Neural cell (in vitro differentiated cells): Measurements from ENCODE around the gene HNRNPAB. TPM values are rescaled to one million over a fixed set of nuclear protein-coding genes. Genes with fewer than 3 reads are reported as not detected.
A peak's percentile ranks its signal among the peaks of the same experiment; 100 is the strongest.

ENCODE experiments used
- H2AFZ ChIP-seq: fragments of 200-600, 300-800 bp; sonication (generic), shearing (Covaris generic); 2 replicates; pipeline ENCODE4 v1.6.0; 2014; ENCODE audit warnings: low read depth, mild to moderate bottlenecking, antibody characterized with exemption, low read length, moderate library complexity
- H3F3A ChIP-seq: fragments of 200-600 bp; shearing (Covaris generic); 2 replicates; pipeline ENCODE4 v1.6.1; 2016; ENCODE audit warnings: mild to moderate bottlenecking, moderate library complexity, mixed read lengths, antibody characterized with exemption, low read length; ENCODE audit not compliant: insufficient read depth, poor library complexity, severe bottlenecking
- H3K27ac ChIP-seq: fragments of 200-600, 300-800 bp; sonication (generic), shearing (Covaris generic); 2 replicates; pipeline ENCODE4 v1.5.1; 2014; ENCODE audit warnings: mild to moderate bottlenecking, low read length, moderate library complexity
- H3K27me3 ChIP-seq: fragments of 300-800, 200-600 bp; sonication (generic), shearing (Covaris generic); 2 replicates; pipeline ENCODE4 v1.6.0; 2014; ENCODE audit warnings: mild to moderate bottlenecking, low read depth, low read length, moderate library complexity; ENCODE audit not compliant: insufficient read depth
- H3K36me3 ChIP-seq: fragments of 300-800, 200-600 bp; sonication (generic), shearing (Covaris generic); 2 replicates; pipeline ENCODE4 v1.5.1; 2014; ENCODE audit warnings: mild to moderate bottlenecking, antibody characterized with exemption, low read length, moderate library complexity; ENCODE audit not compliant: insufficient read depth
- H3K4me2 ChIP-seq: fragments of 300-800, 200-600 bp; sonication (generic), shearing (Covaris generic); 2 replicates; pipeline ENCODE4 v1.6.0; 2014; ENCODE audit warnings: mild to moderate bottlenecking, low read length
- H3K4me3 ChIP-seq: fragments of 300-800, 200-600 bp; sonication (generic), shearing (Covaris generic); 2 replicates; pipeline ENCODE4 v1.5.1; 2014; ENCODE audit warnings: mild to moderate bottlenecking, low read length, moderate library complexity
- H3K79me2 ChIP-seq: fragments of 200-600 bp; shearing (Covaris generic); replicated peaks from 2 replicates; pipeline ENCODE4 v1.6.0; 2014; ENCODE audit warnings: mild to moderate bottlenecking, low read length, moderate library complexity; ENCODE audit not compliant: insufficient read depth
- H3K9ac ChIP-seq: fragments of 300-800, 200-600 bp; sonication (generic), shearing (Covaris generic); 2 replicates; pipeline ENCODE4 v1.6.1; 2016; ENCODE audit warnings: mild to moderate bottlenecking, low read length, mixed read lengths
- H3K9me2 ChIP-seq: fragments of 200-600 bp; shearing (Covaris generic); 2 replicates; pipeline ENCODE4 v1.6.1; 2016; ENCODE audit warnings: mild to moderate bottlenecking, low read length, mixed read lengths; ENCODE audit not compliant: insufficient read depth
- H3K9me3 ChIP-seq: fragments of 200-600, 300-800 bp; sonication (generic), shearing (Covaris generic); 2 replicates; pipeline ENCODE4 v1.6.1; 2016; ENCODE audit warnings: mild to moderate bottlenecking, mixed run types, low read length, moderate library complexity, mixed read lengths
- H4K20me1 ChIP-seq: fragments of 200-600 bp; shearing (Covaris generic); 2 replicates; pipeline ENCODE4 v1.6.1; 2016; ENCODE audit warnings: mild to moderate bottlenecking, mixed run types; ENCODE audit not compliant: insufficient read depth
- CTCF ChIP-seq: fragments of 450-650 bp; IDR thresholded peaks from 2 replicates; pipeline ENCODE4 v1.5.1; 2014; ENCODE audit warnings: antibody characterized with exemption, mild to moderate bottlenecking, moderate library complexity; ENCODE audit not compliant: poor library complexity, severe bottlenecking
- EP300 ChIP-seq: fragments of 450-650 bp; conservative IDR thresholded peaks from 2 replicates; pipeline ENCODE4 v1.6.1; 2014; ENCODE audit warnings: antibody characterized with exemption, mild to moderate bottlenecking, moderate library complexity; ENCODE audit not compliant: poor library complexity, severe bottlenecking
- EZH2 ChIP-seq: fragments of 200-600, 300-800 bp; shearing (Covaris generic), sonication (generic); IDR thresholded peaks from 2 replicates; pipeline ENCODE4 v1.6.1; 2014; ENCODE audit warnings: antibody characterized with exemption, low read length, borderline replicate concordance, mild to moderate bottlenecking; ENCODE audit not compliant: insufficient read depth, poor library complexity, severe bottlenecking
- MXI1 ChIP-seq: fragments of 450-650 bp; conservative IDR thresholded peaks from 2 replicates; pipeline ENCODE4 v1.6.1; 2014; ENCODE audit warnings: antibody characterized with exemption, mild to moderate bottlenecking; ENCODE audit not compliant: poor library complexity, severe bottlenecking
- POLR2AphosphoS5 ChIP-seq: IDR thresholded peaks from 2 replicates; pipeline ENCODE4 v1.6.1; 2012
- RAD21 ChIP-seq: fragments of 450-650 bp; conservative IDR thresholded peaks from 2 replicates; pipeline ENCODE4 v1.6.1; 2014; ENCODE audit warnings: antibody characterized with exemption, mild to moderate bottlenecking, moderate library complexity
- REST ChIP-seq: IDR thresholded peaks from 2 replicates; pipeline ENCODE4 v1.6.1; 2012; ENCODE audit warnings: borderline replicate concordance
- SMC3 ChIP-seq: fragments of 450-650 bp; conservative IDR thresholded peaks from 2 replicates; pipeline ENCODE4 v1.6.1; 2014; ENCODE audit warnings: antibody characterized with exemption, mild to moderate bottlenecking, moderate library complexity; ENCODE audit not compliant: poor library complexity
- TAF1 ChIP-seq: IDR thresholded peaks from 2 replicates; pipeline ENCODE4 v1.6.1; 2012; ENCODE audit warnings: low read depth
- polyA plus RNA-seq: library from polyadenylated mRNA; depleted of rRNA; stranded (reverse); fragments of >200 nt; gene quantifications from 2 replicates; pipeline ENCODE4 v1.2.3, GENCODE V29; 2014

HNRNPAB gene
- polyA plus RNA-seq, 1 donor from 2014 or later: 129 TPM

GRCh38 chr5:178163772-178164735, 40.3 kb upstream of the HNRNPAB start:
- Histone ChIP-seq H3F3A (no peaks in the 10 kb centered on the region), H4K20me1 (no peaks in the 10 kb centered on the region), H3K27me3 (no peaks in the 10 kb centered on the region), H3K36me3 (no peaks in the 10 kb centered on the region), H3K27ac (no peak overlapping the region), H3K4me3 (peak overlapping the region; percentile 54), H3K79me2 (no peaks in the 10 kb centered on the region), H3K9ac (peak overlapping the region; percentile 34), H3K4me2 (no peak overlapping the region), H3K9me3 (no peaks in the 10 kb centered on the region), H2AFZ (peak overlapping the region; percentile 51), H3K9me2 (no peaks in the 10 kb centered on the region)
- TF ChIP-seq RAD21: peak; percentile 96
- TF ChIP-seq EP300: peak; percentile 17
- peak; percentile 98 for TF ChIP-seq CTCF
- TF ChIP-seq REST: no peak
- no peak for TF ChIP-seq EZH2
- peak; percentile 10 for TF ChIP-seq POLR2AphosphoS5
- peak; percentile 70 for TF ChIP-seq MXI1
- TF ChIP-seq SMC3: peak; percentile 94

- Histone ChIP-seq H4K20me1 (no peaks in the 10 kb centered on the region), H3K9me3 (no peaks in the 10 kb centered on the region), H3K79me2 (no peaks in the 10 kb centered on the region), H3K4me2 (no peak overlapping the region), H3K36me3 (no peaks in the 10 kb centered on the region), H3K27me3 (no peaks in the 10 kb centered on the region), H2AFZ (no peak overlapping the region), H3F3A (no peaks in the 10 kb centered on the region), H3K27ac (no peak overlapping the region), H3K9me2 (no peaks in the 10 kb centered on the region), H3K4me3 (no peak overlapping the region), H3K9ac (no peak overlapping the region)
- TF ChIP-seq EZH2 (no peak), CTCF (no peak), REST (no peak), TAF1 (no peak), POLR2AphosphoS5 (no peak), SMC3 (no peak)
These were observed 38.8 kb upstream of the HNRNPAB start for GRCh38 chr5:178165581-178165980.
